CD4-positive, alpha-beta memory T cell (primary cell): Measurements from ENCODE around the gene PRUNE2. TPM values are rescaled to one million over a fixed set of nuclear protein-coding genes. Genes with fewer than 3 reads are reported as not detected.
"Not testable (repeated sequence)": the region's sequence is repeated elsewhere in the genome, so short reads cannot be mapped to it uniquely, and the experiment has no call there.

Experiments used
- CTCF ChIA-PET: fragments of 350-600 bp; sonication (Branson Sonifier 250); formaldehyde crosslinking; loops from one replicate; lab custom pipeline; 2021; ENCODE audit warnings: inconsistent platforms; ENCODE audit not compliant: partially characterized antibody; lab: Charles Lee
- POLR2A ChIA-PET: fragments of 350-600 bp; sonication (Branson Sonifier 250); formaldehyde crosslinking; loops from one replicate; lab custom pipeline; 2021; ENCODE audit not compliant: partially characterized antibody; lab: Charles Lee
- DNase-seq, 5 donors: peaks; one replicate each; pipeline versions ENCODE4 v3.0.0 to v3.0.0-alpha.2; 2020 to 2022; ENCODE audit warnings: mixed read lengths in 1 of 5
- H3K27ac ChIP-seq: one replicate; pipeline ENCODE4 v1.7.0; 2013; ENCODE audit warnings: low read depth, low read length
- H3K27me3 ChIP-seq: 2 replicates; pipeline ENCODE4 v1.7.0; 2013; ENCODE audit warnings: mild to moderate bottlenecking, low read length, moderate library complexity; ENCODE audit not compliant: insufficient read depth
- H3K36me3 ChIP-seq: 2 replicates; pipeline ENCODE4 v1.7.0; 2013; ENCODE audit warnings: mild to moderate bottlenecking, low read length, moderate library complexity; ENCODE audit not compliant: insufficient read depth
- H3K4me1 ChIP-seq: 2 replicates; pipeline ENCODE4 v1.7.0; 2013; ENCODE audit warnings: mild to moderate bottlenecking, low read length, moderate library complexity; ENCODE audit not compliant: insufficient read depth
- H3K4me3 ChIP-seq, 2 donors: one replicate each; pipeline ENCODE4 v1.7.0; 2013; ENCODE audit warnings: low read length in 2 of 2, mild to moderate bottlenecking in 1 of 2
- H3K9me3 ChIP-seq, 2 donors: one replicate each; pipeline ENCODE4 v1.7.0; 2013; ENCODE audit warnings: low read length in 2 of 2, control low read depth in 1 of 2; ENCODE audit not compliant: control insufficient read depth in 1 of 2
- H3K27ac Mint-ChIP-seq, 7 donors: one replicate each; pipeline ENCODE4 v1.8.0; 2020 to 2021; ENCODE audit warnings: mixed read lengths in 7 of 7, mild to moderate bottlenecking in 6 of 7, inconsistent platforms in 3 of 7, moderate library complexity in 3 of 7
- H3K27me3 Mint-ChIP-seq, 2 donors: one replicate each; pipeline ENCODE4 v1.8.0; 2020 to 2021; ENCODE audit warnings: mixed read lengths in 2 of 2
- H3K36me3 Mint-ChIP-seq, 2 donors: one replicate each; pipeline ENCODE4 v1.8.0; 2020 to 2021; ENCODE audit warnings: mixed read lengths in 2 of 2, inconsistent platforms in 1 of 2, mild to moderate bottlenecking in 1 of 2
- H3K4me1 Mint-ChIP-seq, 4 donors: one replicate each; pipeline ENCODE4 v1.8.0; 2020 to 2021; ENCODE audit warnings: mixed read lengths in 4 of 4, mild to moderate bottlenecking in 1 of 4
- H3K4me3 Mint-ChIP-seq, 8 donors: one replicate each; pipeline ENCODE4 v1.8.0; 2020 to 2021; ENCODE audit warnings: mixed read lengths in 8 of 8, mild to moderate bottlenecking in 7 of 8, moderate library complexity in 6 of 8, inconsistent platforms in 3 of 8
- H3K9me3 Mint-ChIP-seq, 8 donors: one replicate each; pipeline ENCODE4 v1.8.0; 2020 to 2021; ENCODE audit warnings: mixed read lengths in 8 of 8, mild to moderate bottlenecking in 5 of 8, inconsistent platforms in 3 of 8, moderate library complexity in 1 of 8
- intact Hi-C: fragments of 100-400 bp; cut with micrococcal nuclease; formaldehyde crosslinking; loops from one replicate; pipeline ENCODE4 v1.15.1; 2023
- polyA plus RNA-seq, 2 donors: library from polyadenylated mRNA; unstranded; fragments of 300-500 nt; fragmentation: Illumina TruSeq; gene quantifications; one replicate each; pipeline ENCODE4 v1.2.3, GENCODE V29; 2021
- total RNA-seq, 2 experiments: library from RNA; stranded (reverse); gene quantifications; one replicate each; pipeline ENCODE4 v1.2.3, GENCODE V29; 2021

PRUNE2 gene
- total and polyA plus RNA-seq, 4 experiments from 2014 or later: 0.22 to 0.42 TPM; not detected in 2

DNA sequence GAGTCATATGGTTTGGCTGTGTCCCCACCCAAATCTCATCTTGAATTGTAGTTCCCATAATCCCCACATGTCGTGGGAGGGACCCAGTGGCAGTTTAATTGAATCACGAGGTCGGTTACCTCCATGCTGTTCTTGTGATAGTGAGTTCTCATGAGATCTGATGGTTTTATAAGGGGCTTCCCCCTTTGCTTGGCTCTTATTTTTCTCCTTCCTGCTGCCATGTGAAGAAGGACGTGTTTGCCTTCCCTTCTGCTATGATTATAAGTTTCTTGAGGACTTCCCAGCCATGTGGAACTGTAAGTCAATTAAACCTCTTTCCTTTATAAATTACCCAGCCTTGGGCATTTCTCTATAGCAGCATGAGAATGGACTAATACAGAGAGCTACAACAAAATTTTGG lies 163.0 kb downstream of the PRUNE2 start:
- Mint-ChIP-seq H3K27me3 (peaks cover 7 to 14% of the 10 kb centered on the region in 2 donors), H3K9me3 (peaks cover 0 to 13% (median 7%) of the 10 kb centered on the region in 8 donors)
- H3K4me1 ChIP-seq, H3K9me3 ChIP-seq, POLR2A ChIA-PET, DNase-seq, H3K27ac Mint-ChIP-seq, H3K27me3 ChIP-seq, H3K4me3 Mint-ChIP-seq, CTCF ChIA-PET, H3K4me1 Mint-ChIP-seq, H3K27ac ChIP-seq, H3K36me3 Mint-ChIP-seq, intact Hi-C loops, H3K36me3 ChIP-seq, H3K4me3 ChIP-seq: not testable (repeated sequence)

GRCh38 chr9:76741524-76741923 lies 164.4 kb downstream of the PRUNE2 start:
- H3K27me3 Mint-ChIP-seq: peaks cover 11 to 14% of the 10 kb centered on the region in 2 donors
- Histone ChIP-seq H3K4me3 (no peak overlapping the region), H3K27ac (no peak overlapping the region), H3K4me1 (no peaks in the 10 kb centered on the region), H3K27me3 (no peaks in the 10 kb centered on the region), H3K9me3 (no peaks in the 10 kb centered on the region), H3K36me3 (no peaks in the 10 kb centered on the region)
- H3K27ac Mint-ChIP-seq: no peak overlapping the region
- H3K4me1 Mint-ChIP-seq: no peaks in the 10 kb centered on the region
- H3K36me3 Mint-ChIP-seq: no peaks in the 10 kb centered on the region
- POLR2A ChIA-PET: no interaction called here
- H3K9me3 Mint-ChIP-seq: peaks cover 0 to 13% (median 7%) of the 10 kb centered on the region in 8 donors
- no peak overlapping the region for H3K4me3 Mint-ChIP-seq
- intact Hi-C loops: no loop called here
- DNase-seq: no peak
- CTCF ChIA-PET: no interaction called here

GRCh38 chr9:76738402-76738801 lies 167.5 kb downstream of the PRUNE2 start:
- peaks cover 0 to 8% (median 5%) of the 10 kb centered on the region in 8 donors for H3K9me3 Mint-ChIP-seq
- H3K4me1 Mint-ChIP-seq: no peaks in the 10 kb centered on the region
- H3K36me3 Mint-ChIP-seq: no peaks in the 10 kb centered on the region
- DNase-seq: no peak
- intact Hi-C loops: no loop called here
- Histone ChIP-seq H3K4me1 (no peaks in the 10 kb centered on the region), H3K27ac (no peak overlapping the region), H3K36me3 (no peaks in the 10 kb centered on the region), H3K4me3 (no peak overlapping the region), H3K27me3 (no peaks in the 10 kb centered on the region), H3K9me3 (no peaks in the 10 kb centered on the region)
- H3K27ac Mint-ChIP-seq: no peak overlapping the region
- ChIA-PET CTCF (no interaction called here), POLR2A (no interaction called here)
- H3K27me3 Mint-ChIP-seq: peaks cover 8 to 12% of the 10 kb centered on the region in 2 donors
- H3K4me3 Mint-ChIP-seq: no peak overlapping the region

GRCh38 chr9:76737154-76737902 lies 168.6 kb downstream of the PRUNE2 start:
- Mint-ChIP-seq H3K4me1 (no peaks in the 10 kb centered on the region), H3K9me3 (peaks cover 0 to 5% (median 2%) of the 10 kb centered on the region in 8 donors), H3K27me3 (peaks cover 8 to 12% of the 10 kb centered on the region in 2 donors), H3K4me3 (no peak overlapping the region), H3K27ac (no peak overlapping the region), H3K36me3 (no peaks in the 10 kb centered on the region)
- no peak overlapping the region for H3K4me3 ChIP-seq
- no peaks in the 10 kb centered on the region for H3K4me1 ChIP-seq
- no peak overlapping the region for H3K27ac ChIP-seq
- no peaks in the 10 kb centered on the region for H3K36me3 ChIP-seq
- intact Hi-C loops: no loop called here
- DNase-seq: no peak
- no peaks in the 10 kb centered on the region for H3K27me3 ChIP-seq
- ChIA-PET CTCF (no interaction called here), POLR2A (no interaction called here)
- no peaks in the 10 kb centered on the region for H3K9me3 ChIP-seq

DNA sequence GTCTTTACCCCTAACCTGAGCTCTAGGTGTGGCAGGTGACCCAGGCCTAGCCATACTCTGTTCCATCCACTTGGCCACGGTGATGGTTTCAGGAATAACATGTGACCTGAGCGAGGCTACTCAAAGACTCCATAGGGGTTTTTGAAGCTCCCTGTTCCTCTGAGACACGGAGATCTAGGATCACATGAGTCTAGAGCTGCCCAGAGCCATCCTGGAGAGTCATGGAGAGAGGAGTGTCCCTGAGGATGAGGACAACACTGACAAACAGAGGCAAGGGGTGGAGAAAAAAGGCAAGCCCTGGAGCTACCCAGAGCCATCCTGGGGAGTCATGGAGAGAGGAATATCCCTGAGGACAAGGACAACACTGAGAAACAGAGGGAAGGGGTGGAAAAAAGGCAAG lies 171.2 kb downstream of the PRUNE2 start:
- Mint-ChIP-seq H3K27ac (no peak overlapping the region), H3K9me3 (peaks cover 0 to 3% (median 0%) of the 10 kb centered on the region in 8 donors), H3K36me3 (no peaks in the 10 kb centered on the region), H3K4me3 (no peak overlapping the region), H3K4me1 (no peaks in the 10 kb centered on the region), H3K27me3 (peaks cover 14% of the 10 kb centered on the region in 2 donors)
- Histone ChIP-seq H3K9me3 (no peaks in the 10 kb centered on the region), H3K27me3 (no peaks in the 10 kb centered on the region), H3K4me3 (no peak overlapping the region), H3K27ac (no peak overlapping the region), H3K4me1 (no peaks in the 10 kb centered on the region), H3K36me3 (no peaks in the 10 kb centered on the region)
- intact Hi-C loops: no loop called here
- CTCF ChIA-PET: no interaction called here
- POLR2A ChIA-PET: no interaction called here
- DNase-seq: no peak

GRCh38 chr9:76733096-76733495 lies 172.8 kb downstream of the PRUNE2 start:
- Mint-ChIP-seq H3K27me3 (peaks cover 9 to 10% of the 10 kb centered on the region in 2 donors), H3K4me3 (no peak overlapping the region), H3K36me3 (no peaks in the 10 kb centered on the region), H3K9me3 (no peaks in the 10 kb centered on the region), H3K4me1 (no peaks in the 10 kb centered on the region), H3K27ac (no peak overlapping the region)
- CTCF ChIA-PET: no interaction called here
- no peak overlapping the region for H3K27ac ChIP-seq
- POLR2A ChIA-PET: no interaction called here
- H3K4me3 ChIP-seq: no peak overlapping the region
- no peaks in the 10 kb centered on the region for H3K4me1 ChIP-seq
- H3K36me3 ChIP-seq: no peaks in the 10 kb centered on the region
- DNase-seq: no peak
- intact Hi-C loops: no loop called here
- H3K9me3 ChIP-seq: no peaks in the 10 kb centered on the region
- H3K27me3 ChIP-seq: no peaks in the 10 kb centered on the region

GRCh38 chr9:76732341-76732958 lies 173.5 kb downstream of the PRUNE2 start:
- Mint-ChIP-seq H3K4me3 (no peak overlapping the region), H3K27ac (no peak overlapping the region), H3K4me1 (no peaks in the 10 kb centered on the region), H3K36me3 (no peaks in the 10 kb centered on the region), H3K9me3 (no peaks in the 10 kb centered on the region), H3K27me3 (peaks cover 9 to 10% of the 10 kb centered on the region in 2 donors)
- DNase-seq: no peak
- intact Hi-C loops: no loop called here
- no peaks in the 10 kb centered on the region for H3K4me1 ChIP-seq
- no peak overlapping the region for H3K27ac ChIP-seq
- H3K4me3 ChIP-seq: no peak overlapping the region
- ChIA-PET CTCF (no interaction called here), POLR2A (no interaction called here)
- no peaks in the 10 kb centered on the region for H3K9me3 ChIP-seq
- H3K27me3 ChIP-seq: no peaks in the 10 kb centered on the region
- H3K36me3 ChIP-seq: no peaks in the 10 kb centered on the region
